HG02870 (cell line): ENCODE measurements around the gene GRM4.

ENCODE experiments used
- ATAC-seq: cut with Tn5 transposase; IDR thresholded peaks from one replicate; pipeline ENCODE4 v1.9.1; 2021; ENCODE audit warnings: mild to moderate bottlenecking, moderate library complexity; ENCODE audit not compliant: unreplicated experiment

The GRM4 gene

DNA sequence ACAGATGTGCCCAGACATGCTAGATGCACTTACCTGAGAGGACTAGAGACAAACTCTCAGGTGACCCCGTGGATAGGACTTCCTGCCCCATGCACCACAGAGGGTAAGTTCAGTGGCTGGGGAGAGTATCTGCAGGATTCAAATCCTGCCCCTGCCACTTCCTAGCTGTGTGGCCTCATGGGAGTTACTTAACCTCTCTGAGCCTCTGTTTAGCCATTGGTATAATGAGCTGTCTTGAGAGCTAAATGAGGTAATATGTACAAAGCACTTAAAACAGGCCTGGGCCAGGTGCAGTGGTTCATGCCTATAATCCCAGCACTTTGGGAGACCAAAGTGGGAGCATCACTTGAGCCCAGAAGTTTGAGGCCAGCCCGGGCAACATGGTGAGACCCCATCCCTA lies 59.3 kb downstream of the GRM4 start:
- no peak for ATAC-seq

GRCh38 chr6:34085453-34086170 lies 60.3 kb downstream of the GRM4 start:
- ATAC-seq: no peak

- ATAC-seq: no peak
Observed at GRCh38 chr6:34084591-34085290, 61.1 kb downstream of the GRM4 start.

DNA sequence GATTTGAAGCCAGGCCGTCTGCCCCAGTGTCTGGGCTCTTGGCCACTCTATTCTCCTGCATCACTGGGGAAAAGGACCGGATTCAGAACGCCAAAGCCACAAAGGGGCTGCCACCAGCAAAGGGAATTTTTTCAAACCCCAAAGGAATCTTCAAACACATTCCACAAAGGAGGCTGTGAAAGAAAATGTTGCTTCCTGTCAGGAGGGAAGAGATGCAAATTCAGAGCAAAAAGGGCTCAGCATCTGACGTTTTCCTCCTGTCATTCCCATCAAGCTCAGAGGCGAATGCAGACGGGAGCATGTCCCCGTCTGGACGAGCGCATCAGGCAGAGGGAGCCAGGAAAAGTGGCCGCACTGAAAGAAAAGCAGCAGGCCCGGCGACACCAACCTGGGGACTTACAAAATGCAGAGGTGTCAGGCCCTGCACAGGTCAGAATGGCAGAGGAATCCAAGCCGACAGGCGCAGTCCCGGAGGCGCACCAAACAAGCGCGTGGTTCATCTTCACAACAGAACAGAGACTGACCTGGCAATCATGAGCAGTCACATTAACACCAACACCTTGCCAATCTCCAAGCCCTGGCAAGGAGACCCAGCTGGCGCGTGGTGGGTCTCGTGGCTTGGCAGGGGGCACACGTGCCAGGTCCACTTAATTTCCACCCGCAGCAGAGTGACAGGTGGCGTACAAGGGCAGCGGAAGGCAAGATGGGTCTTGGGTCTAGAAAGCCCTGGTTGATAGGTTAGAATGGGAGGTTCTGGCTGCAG lies 62.8 kb downstream of the GRM4 start:
- no peak for ATAC-seq

DNA sequence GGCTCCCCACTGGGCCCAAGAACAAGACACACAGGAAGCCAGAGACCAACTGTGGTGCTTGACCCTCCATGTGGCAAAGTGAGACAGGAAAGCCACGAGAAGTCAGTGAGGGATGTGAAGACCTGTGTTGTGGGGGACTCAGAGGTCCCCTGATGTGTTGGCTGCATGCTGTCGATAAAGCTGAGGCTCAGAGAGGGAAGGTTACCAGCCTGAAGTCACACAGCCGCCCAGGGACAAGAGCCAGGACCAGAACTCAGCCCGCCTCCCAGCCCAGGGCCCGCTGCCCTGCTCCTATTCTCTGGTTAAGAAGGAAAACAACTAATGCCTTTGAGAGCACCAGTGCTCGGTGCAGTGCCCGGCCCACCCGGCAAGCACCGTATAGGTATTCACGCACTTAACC lies 63.5 kb downstream of the GRM4 start:
- ATAC-seq: no peak

DNA sequence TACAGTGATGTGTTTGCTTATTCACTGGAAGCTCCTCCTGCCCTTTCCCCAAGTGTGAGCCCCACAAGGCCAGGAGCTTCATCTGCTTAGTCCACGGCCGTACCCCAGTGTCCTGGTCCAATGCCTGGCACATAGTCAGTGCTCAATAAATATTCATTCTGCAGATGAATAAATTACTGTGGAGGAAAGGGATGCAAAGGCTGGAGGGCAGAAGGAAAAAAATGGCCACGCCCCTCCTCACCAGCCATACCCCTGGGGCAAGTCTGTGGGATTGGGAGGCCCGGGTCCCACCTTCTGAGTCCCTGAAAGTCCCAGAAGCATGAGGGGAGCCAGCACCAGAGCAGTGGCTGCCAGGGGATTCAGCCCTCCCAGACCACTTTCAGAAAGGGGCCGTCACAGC lies 65.5 kb downstream of the GRM4 start:
- no peak for ATAC-seq

DNA sequence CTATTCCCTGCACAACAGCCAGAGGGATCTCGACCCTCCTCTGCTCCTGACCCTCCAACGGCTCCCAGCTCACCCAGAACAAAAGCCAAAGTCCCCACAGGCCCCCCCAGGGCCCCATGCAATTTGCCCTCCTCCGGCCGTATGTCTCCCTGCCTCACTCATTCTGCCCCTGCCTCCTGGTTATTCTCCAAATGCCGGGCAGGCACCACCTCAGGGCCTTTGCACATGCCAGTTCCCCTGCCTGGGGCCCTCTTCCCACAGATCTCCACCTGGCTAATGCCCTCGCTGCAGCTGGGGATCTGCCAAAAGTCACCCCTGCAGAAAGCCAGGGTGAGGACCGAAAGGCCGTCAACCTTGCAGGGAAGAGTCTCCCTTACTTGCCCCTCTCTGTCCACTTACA lies 66.0 kb downstream of the GRM4 start:
- ATAC-seq: no peak

- no peak for ATAC-seq
Observed at GRCh38 chr6:34075906-34076305, 70.0 kb downstream of the GRM4 start.

DNA sequence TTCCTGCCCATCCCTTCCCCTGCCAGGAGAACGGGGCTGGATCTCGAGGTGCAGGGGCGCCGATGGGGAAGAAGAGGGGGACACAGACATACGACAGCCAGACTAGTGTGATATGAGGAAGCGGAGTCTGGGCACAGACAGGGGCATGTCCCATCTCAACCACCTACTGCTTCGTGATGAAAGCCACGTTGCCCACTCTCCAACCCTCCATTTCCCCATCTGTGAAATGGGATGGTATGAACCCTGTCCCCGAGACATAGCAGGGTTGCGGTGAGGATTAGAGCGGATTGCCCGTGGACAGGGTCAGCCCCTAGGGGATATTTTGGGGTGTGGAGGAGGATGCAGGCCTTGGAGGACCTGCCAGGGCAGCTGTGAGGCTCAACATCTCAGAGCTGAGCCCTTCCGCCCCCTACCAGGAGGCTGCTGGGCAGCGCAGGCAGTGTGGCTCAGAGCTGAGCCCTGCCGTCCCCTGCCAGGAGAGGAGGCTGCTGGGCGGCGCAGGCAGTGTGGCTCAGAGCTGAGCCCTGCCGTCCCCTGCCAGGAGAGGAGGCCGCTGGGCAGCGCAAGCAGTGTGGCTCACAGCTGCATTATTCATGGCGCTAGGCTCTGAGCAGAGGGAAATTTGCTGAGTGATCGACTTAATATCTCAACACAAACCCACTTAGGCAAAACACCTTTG lies 71.7 kb downstream of the GRM4 start:
- ATAC-seq: no peak

- no peak for ATAC-seq
Observed at GRCh38 chr6:34073540-34073939, 72.3 kb downstream of the GRM4 start.

DNA sequence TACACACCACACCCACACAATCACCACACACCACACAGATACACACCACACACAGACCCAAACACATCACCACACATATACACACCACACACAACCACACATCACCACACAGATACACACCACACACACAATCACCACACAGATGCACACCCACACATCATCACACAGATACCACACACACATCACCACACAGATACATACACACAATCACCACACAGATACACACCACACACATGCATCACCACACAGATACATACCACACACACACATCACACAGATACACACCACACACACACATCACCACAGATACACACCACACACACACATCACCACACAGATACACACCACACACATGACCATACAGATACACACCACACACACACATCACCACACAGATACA lies 73.2 kb downstream of the GRM4 start:
- no peak for ATAC-seq

DNA sequence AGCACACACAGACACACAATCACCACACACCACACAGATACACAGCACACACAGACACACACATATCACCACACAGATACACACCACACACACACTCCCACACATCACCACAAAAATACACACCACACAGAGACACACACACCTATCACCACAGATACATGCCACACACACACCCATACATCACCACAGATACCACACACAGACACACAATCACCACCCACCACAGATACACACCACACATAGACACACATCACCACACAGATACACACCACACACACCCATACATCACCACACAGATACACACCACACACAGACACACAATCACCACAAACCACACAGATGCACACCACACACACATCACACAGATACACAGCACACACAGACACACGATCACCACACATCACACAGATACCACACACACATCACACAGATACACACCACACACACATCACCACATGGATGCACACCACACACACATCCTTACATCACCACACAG lies 74.0 kb downstream of the GRM4 start:
- ATAC-seq: no peak

DNA sequence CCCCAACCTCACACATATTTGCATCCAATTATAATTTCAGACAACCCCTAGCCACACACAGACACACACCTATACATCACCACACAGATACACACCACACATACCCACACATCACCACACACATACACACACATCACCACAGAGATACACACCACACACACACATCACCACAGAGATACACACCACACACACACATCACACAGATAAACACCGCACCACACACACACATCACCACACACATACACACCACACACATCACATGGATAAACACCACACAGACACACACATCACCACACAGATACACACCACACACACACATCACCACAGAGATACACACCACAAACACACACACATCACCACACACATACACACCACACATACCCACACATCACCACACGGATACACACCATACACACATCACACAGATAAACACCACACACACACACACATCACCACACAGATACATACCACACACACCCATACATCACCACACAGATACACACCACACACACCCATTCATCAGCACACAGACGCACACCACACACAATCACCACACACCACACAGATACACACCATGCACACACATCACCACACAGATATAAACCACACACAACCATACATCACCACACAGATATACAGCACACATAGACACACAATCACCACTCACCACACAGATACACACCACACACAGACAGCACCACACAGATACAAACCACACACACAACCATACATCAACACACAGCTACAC lies 74.6 kb downstream of the GRM4 start:
- no peak for ATAC-seq

DNA sequence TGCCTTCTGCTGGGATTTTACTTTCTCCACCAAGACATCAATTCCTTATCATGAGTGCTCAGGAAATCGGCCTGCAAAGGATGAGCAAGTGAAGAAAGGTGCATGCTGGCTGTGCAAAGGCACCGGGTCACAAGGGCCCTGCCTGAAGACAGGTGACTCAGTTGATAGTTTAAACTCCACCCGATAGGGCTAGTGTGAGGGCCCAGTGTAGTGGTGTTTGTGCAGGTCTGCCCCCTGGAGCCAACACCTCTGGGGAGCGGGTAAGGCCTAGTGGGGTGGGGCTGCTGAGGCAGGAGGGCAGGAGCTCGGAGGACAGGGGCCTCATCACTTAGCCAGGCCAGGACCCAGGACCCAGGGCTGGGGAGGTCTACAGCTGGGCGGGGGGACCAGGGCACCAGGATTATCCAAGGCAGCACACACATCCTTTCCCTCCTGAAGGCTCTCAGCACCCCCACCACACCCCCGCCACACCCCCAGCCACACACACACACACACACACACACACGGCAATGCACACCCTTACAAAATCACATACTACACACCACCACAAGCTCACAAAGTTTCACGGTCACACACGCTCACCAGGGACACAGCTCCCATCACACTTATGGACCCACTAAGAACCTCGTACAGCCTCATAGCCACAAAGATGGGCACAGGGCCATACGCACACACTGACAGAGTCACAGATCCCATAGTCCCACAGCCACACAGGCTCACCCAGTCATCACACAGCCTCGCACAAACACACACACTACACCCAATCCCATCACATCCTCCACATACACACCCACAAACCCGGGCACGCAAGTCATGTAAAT lies 75.4 kb downstream of the GRM4 start:
- no peak for ATAC-seq

DNA sequence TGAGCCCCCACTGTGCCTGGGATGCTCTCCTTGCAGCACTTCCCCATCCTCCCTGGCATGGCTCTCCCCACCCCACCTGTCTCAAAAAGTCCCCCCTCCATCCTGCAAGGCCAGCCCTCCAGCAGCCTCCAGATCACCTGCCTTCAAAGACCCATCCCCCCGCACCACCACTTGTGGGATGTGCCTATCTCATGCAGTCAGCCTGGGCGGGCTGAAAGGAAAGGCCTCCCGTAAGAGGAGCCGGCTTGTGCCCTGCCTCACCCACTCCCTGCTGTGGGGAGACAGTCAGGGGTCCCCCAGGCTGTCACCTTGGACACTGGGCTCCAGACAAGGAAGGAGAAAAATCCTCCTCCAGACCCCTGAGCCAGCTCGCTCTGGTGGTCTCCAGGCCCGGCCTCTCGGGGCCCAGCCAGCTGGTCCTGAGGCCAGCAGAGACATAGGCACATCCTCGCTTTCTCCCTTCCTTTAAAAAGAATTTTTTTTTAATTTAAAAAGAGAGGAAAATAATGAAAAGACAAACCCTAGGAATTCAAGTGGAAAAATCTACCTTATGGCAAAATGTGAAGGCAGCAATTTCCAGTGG lies 77.3 kb downstream of the GRM4 start:
- no peak for ATAC-seq

DNA sequence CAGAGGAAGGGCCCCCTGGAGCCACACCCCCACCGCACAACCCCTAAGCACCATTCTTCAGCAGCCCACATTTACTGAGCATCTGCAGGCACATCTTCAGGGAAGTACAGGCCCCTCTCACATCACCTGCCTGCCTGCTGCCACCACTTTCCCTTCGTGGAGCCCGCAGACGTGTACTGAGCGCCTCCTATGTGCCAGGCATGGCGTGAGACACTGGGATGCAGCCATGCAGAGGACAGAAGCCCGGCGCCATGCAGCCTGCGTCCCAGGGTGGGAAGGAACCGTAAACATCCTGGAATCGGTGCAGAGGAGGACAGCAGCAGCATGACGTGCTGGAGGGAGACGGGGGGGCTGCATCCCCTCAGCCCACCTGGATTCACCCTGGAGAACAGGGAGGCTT lies 78.1 kb downstream of the GRM4 start:
- no peak for ATAC-seq

DNA sequence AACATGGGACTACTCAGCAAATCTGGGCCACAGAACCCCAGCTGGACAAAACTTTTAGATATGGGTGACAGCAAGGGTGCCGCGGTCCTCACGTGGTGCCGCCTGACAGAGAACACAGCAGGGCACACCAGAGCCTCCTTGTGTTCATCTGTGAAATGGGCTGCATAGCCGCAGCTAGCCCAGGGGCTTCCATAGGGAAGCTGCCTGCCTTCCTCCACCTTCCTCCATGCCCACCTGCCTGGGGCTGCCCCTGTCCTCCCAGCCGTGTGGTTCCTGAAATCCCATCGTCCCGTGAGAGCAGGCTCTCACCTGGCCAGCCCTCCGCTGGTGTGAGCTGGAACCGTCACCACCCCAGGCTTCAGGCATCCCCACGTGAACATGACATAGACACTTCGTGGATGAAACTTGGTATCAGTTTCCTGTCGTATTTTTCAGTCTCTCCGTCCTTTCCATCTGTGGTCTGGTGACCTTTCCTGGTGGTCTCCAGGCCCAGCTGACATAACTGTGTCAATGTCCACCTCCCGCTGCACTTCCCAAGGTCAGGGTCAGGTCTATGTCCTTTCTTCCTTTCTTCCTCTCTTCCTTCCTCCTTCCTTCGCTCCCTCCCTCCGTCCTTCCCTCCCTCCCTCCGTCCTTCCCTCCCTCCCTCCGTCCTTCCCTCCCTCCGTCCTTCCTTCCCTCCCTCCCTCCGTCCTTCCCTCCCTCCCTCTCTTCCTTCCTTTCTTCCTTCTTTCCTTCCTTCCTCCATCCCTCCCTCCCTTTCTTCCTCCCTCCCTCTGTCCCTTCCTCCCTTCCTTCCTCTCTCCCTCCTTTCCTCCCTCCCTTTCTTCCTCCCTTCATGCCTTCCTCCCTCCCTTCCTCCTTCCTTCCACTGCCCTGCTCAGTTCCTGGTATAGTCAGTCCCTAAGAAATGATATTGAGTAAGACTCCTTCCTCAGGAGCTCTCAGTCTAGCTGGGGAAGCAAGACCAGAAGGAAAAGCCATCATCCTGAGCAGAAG lies 78.8 kb downstream of the GRM4 start:
- no peak for ATAC-seq

DNA sequence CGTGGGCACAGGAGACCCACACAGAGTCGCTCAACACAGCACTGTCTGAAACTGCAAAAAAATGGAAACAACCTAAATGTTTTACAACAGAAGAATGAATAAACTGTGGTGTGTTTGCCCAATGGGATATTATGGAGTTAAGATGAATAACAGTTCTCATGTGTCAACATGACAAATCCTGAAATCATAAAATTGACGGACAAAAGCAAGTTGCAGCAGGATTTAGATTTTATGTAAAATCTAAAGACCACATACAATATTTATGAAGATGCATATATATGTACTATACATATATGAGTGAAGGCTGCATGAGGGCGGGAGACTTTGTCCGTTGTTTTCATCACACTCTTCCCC lies 79.7 kb downstream of the GRM4 start:
- ATAC-seq: no peak
